GM12874 (cell line): ENCODE results near the gene DOCK1.

ENCODE experiments used
- CTCF ChIP-seq: IDR thresholded peaks from 2 replicates; pipeline ENCODE4 v1.5.1; 2011; ENCODE audit warnings: low read depth, mild to moderate bottlenecking, control low read depth, low read length, moderate library complexity; ENCODE audit not compliant: insufficient read depth

Gene DOCK1

DNA sequence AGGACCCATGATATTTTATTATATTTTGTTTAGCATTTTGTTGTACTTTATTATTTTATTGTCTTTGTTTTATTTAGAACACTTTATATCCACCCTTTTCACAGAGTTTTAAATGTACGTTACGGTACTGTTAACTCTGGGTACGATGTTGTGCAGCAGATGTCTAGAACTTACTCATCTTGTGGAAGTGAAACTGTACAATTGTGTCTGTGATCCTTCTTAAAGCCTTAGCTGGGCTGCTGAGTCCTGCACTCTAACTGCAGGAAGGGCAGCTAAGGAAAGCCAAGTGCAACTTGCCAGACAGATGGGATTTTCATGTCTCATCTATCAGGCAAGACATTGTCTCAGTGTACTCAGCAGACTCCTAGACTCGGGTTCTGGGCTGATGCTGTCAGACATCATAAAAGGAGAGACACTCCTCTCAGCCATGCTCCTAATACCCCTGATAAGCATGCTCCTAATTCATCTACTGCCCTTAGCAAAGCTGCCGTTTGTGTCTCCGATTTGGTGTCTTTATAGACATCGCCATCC, 305.8 kb downstream of the DOCK1 start:
- no peak for TF ChIP-seq CTCF

DNA sequence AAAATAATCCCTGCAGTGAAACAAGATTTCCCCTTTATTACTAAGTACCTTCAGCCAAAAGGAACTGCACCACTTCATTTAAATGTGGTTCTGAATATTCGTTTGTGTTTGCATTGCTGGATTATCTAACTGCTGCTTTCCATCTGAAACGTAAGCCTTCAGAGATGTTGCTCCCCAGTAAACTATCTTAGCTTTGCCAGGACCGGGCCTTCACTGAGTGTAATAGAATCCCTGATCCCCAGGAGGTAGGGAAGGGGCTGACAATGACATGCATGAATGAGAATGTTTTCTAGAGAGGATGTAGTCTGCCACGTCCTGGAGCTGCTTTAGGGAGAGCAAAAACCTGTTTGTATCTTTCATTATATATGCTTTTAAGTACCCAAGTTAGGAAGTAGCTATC, 310.6 kb downstream of the DOCK1 start:
- no peak for TF ChIP-seq CTCF

DNA sequence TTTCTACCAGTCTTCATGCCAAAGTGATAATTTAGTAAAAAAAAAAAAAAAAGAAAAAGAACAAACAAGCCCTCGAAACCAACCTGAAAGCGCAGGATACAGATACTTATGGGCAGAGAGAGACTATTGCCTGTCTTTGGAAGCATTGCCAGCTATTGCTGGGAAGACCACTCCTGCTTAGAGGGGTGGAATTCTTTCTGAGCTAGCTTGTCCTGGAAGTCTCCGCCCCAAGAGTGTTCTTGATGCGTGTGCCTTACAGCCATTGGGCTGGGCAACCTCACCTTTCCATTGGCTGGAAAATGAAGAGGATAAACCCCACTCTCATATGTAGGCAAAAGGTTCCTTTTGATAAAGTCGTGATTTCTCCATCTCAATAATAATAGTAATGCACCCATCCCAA, 311.0 kb downstream of the DOCK1 start:
- no peak for TF ChIP-seq CTCF

DNA sequence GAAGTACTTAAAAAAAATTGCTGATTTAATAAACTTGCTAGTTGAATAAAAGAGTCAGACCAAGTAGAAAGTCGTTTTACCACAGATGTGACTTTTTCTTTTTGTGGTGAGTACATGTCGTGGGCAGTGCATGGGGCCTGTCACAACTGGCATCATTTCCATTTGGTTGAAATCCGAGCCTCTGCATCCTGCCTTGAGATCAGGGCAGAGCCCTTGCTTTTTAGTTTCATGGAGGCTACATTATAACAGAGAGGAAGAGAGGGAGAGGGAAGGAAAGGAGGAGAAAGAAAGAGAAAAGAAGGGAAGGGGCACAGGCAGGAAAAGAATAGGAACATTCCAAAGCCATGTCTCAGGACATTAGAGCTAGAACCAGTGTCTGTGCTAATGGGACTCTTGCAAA, 311.6 kb downstream of the DOCK1 start:
- no peak for TF ChIP-seq CTCF

- no peak for TF ChIP-seq CTCF
Observed at GRCh38 chr10:127218658-127219057, 313.4 kb downstream of the DOCK1 start.

DNA sequence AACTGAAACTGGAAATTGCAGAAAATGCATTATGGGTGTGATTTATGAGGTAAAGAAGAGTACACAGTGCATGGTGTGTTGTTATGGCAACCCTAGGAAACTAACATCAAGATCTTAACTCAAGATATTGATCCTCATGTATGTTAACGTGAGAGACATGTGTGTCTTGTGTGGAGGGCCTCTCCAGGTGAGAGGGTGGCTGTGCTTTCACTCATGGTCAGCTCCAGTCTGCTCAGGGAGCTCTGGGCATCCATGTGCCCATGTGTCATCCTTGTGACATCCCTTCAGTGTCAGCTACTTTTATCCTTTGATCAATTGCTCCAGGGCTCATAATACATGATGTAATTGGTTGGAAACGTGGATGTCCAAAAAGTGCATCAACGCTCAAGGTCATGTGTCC, 316.1 kb downstream of the DOCK1 start:
- no peak for TF ChIP-seq CTCF

DNA sequence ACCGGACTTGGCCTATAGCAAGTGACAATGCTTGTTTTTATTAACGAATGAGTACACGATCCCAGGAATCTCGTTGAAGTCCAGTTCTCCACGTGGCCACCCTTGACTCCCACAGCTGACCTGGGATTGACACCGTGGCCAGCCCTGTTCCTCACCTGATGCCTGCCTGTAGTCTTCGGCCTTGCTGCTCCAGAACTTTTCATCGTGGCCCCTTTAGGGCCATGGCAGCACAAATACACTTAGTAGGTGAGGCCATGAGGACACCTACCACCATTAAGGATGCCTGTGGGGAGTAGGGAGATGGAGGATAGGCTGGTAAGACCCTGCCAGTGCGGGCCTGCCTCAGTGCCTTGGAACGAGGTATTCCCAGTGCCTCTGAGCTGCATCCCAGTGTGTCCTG, 321.8 kb downstream of the DOCK1 start:
- no peak for TF ChIP-seq CTCF

- TF ChIP-seq CTCF, result no peak
Observed at GRCh38 chr10:127227663-127228062, 322.4 kb downstream of the DOCK1 start.
